OCI-LY7 (cell line): ENCODE results near the gene PCDHA10. TPM values are rescaled to one million over a fixed set of nuclear protein-coding genes. Genes with fewer than 3 reads are reported as not detected.
"Not testable (repeated sequence)": the region's sequence is repeated elsewhere in the genome, so short reads cannot be mapped to it uniquely, and the experiment has no call there.

Experiments
- BruUV-seq: library from RNA; stranded (reverse); fragments of 400-500 nt; replicated peaks from 2 replicates; lab custom pipeline; 2021; lab: Mats Ljungman, UMichigan
- CTCF ChIA-PET: fragments of 300-600 bp; sonication (Branson Sonifier 250); formaldehyde crosslinking; loops from one replicate; lab custom pipeline; 2022; ENCODE audit warnings: antibody characterized with exemption; ENCODE audit not compliant: unreplicated experiment; lab: Charles Lee
- POLR2A ChIA-PET: fragments of 300-600 bp; sonication (Branson Sonifier 250); formaldehyde crosslinking; loops from one replicate; lab custom pipeline; 2022; ENCODE audit warnings: antibody characterized with exemption; lab: Charles Lee
- DNase-seq: peaks from one replicate; pipeline ENCODE4 v3.0.0-alpha.2; 2015; ENCODE audit warnings: low spot score
- H2AFZ ChIP-seq: fragments of 200-600 bp; sonication (generic), shearing (Covaris generic); 2 replicates; pipeline ENCODE4 v1.6.1; 2014; ENCODE audit warnings: mild to moderate bottlenecking, antibody characterized with exemption, low read length, moderate library complexity
- H3K27ac ChIP-seq: fragments of 200-600 bp; sonication (generic); 2 replicates; pipeline ENCODE4 v1.5.1; 2014; ENCODE audit warnings: mixed run types, low read depth, mild to moderate bottlenecking, moderate library complexity, low read length, inconsistent platforms; ENCODE audit not compliant: poor library complexity, severe bottlenecking
- H3K36me3 ChIP-seq: fragments of 200-600 bp; sonication (generic); 2 replicates; pipeline ENCODE4 v1.6.1; 2014; ENCODE audit warnings: mild to moderate bottlenecking, antibody characterized with exemption, low read length, moderate library complexity, mixed read lengths; ENCODE audit not compliant: insufficient read depth
- H3K4me1 ChIP-seq: fragments of 200-600 bp; sonication (generic); 2 replicates; pipeline ENCODE4 v1.5.1; 2014; ENCODE audit warnings: mild to moderate bottlenecking, low read length; ENCODE audit not compliant: insufficient read depth, poor library complexity, severe bottlenecking
- H3K4me2 ChIP-seq: fragments of 200-600 bp; sonication (generic); 2 replicates; pipeline ENCODE4 v1.6.1; 2014; ENCODE audit warnings: mild to moderate bottlenecking, low read length
- H3K4me3 ChIP-seq: fragments of 200-600 bp; sonication (generic); 2 replicates; pipeline ENCODE4 v1.5.1; 2014; ENCODE audit warnings: mild to moderate bottlenecking, low read depth, low read length; ENCODE audit not compliant: poor library complexity, severe bottlenecking
- H3K79me2 ChIP-seq: fragments of 200-600 bp; sonication (generic); 2 replicates; pipeline ENCODE4 v1.6.1; 2016; ENCODE audit warnings: low read depth, mild to moderate bottlenecking, low read length, moderate library complexity, mixed read lengths; ENCODE audit not compliant: insufficient read depth
- H3K9me2 ChIP-seq: fragments of 200-600 bp; sonication (generic); 2 replicates; pipeline ENCODE4 v1.6.1; 2016; ENCODE audit warnings: mild to moderate bottlenecking, low read length, mixed read lengths; ENCODE audit not compliant: insufficient read depth
- H3K9me3 ChIP-seq: fragments of 200-600 bp; sonication (generic); 2 replicates; pipeline ENCODE4 v1.6.1; 2014; ENCODE audit warnings: mild to moderate bottlenecking, mixed run types, low read length, mixed read lengths
- H4K20me1 ChIP-seq: fragments of 200-600 bp; sonication (generic); 2 replicates; pipeline ENCODE4 v1.6.1; 2014; ENCODE audit warnings: mild to moderate bottlenecking, antibody characterized with exemption, low read length, moderate library complexity, mixed read lengths; ENCODE audit not compliant: insufficient read depth
- CTCF ChIP-seq: fragments of 200-600 bp; sonication (generic); conservative IDR thresholded peaks from 2 replicates; pipeline ENCODE4 v1.5.1; 2014; ENCODE audit warnings: mild to moderate bottlenecking, antibody characterized with exemption, low read length, moderate library complexity, mixed read lengths
- EZH2phosphoT487 ChIP-seq: fragments of 200-600 bp; sonication (generic); IDR thresholded peaks from 2 replicates; pipeline ENCODE4 v1.6.1; 2018; ENCODE audit warnings: low read depth, borderline replicate concordance, mild to moderate bottlenecking, mixed run types, antibody characterized with exemption, low read length, moderate library complexity, mixed read lengths
- intact Hi-C: fragments of 100-400 bp; cut with micrococcal nuclease; formaldehyde crosslinking; loops from one replicate; pipeline ENCODE4 v1.10.0; 2022; ENCODE audit not compliant: unreplicated experiment
- total RNA-seq, 2 experiments: library from RNA; depleted of rRNA in 1 of 2; stranded (reverse); fragments of >200 nt in 1 of 2; shearing (Covaris generic) in 1 of 2; gene quantifications; 2 replicates each; pipeline ENCODE4 v1.2.3, GENCODE V29; 2014 to 2022

PCDHA10 gene
- total RNA-seq, 2 experiments from 2014 or later = not detected

GRCh38 chr5:140870221-140871201 is 14.8 kb downstream of the PCDHA10 start:
- no peak for DNase-seq
- intact Hi-C loops = no loop called here
- BruUV-seq = no TSS peak
- Histone ChIP-seq H3K36me3 (no peaks in the 10 kb centered on the region), H3K9me2 (no peaks in the 10 kb centered on the region), H3K4me3 (no peak overlapping the region), H3K79me2 (no peaks in the 10 kb centered on the region), H3K9me3 (no peaks in the 10 kb centered on the region), H2AFZ (no peak overlapping the region), H3K4me1 (no peaks in the 10 kb centered on the region), H3K4me2 (no peak overlapping the region), H4K20me1 (no peaks in the 10 kb centered on the region), H3K27ac (no peak overlapping the region)
- CTCF ChIA-PET = no interaction called here
- no peak for TF ChIP-seq EZH2phosphoT487
- no peak for TF ChIP-seq CTCF
- POLR2A ChIA-PET = no interaction called here

GRCh38 chr5:140875085-140876065 is 19.7 kb downstream of the PCDHA10 start, which contains the start of gene PCDHA12:
PCDHA12 (plus strand) TSS chr5:140875308; CDS start chr5:140875473, 165 bp downstream.
- Histone ChIP-seq H4K20me1 (no peaks in the 10 kb centered on the region), H3K79me2 (no peaks in the 10 kb centered on the region), H3K4me1 (no peaks in the 10 kb centered on the region), H3K27ac (no peak within 1 kb of the TSS), H3K9me2 (no peaks in the 10 kb centered on the region), H3K4me3 (no peak within 1 kb of the TSS), H3K36me3 (no peaks in the 10 kb centered on the region), H3K4me2 (no peak within 1 kb of the TSS), H2AFZ (no peak within 1 kb of the TSS), H3K9me3 (no peaks in the 10 kb centered on the region)
- intact Hi-C loops = no loop called here
- ChIA-PET CTCF (no interaction called here), POLR2A (no interaction called here)
- DNase-seq = no peak
- BruUV-seq = no TSS peak
- peak; percentile 50 for TF ChIP-seq CTCF
- no peak for TF ChIP-seq EZH2phosphoT487

DNA sequence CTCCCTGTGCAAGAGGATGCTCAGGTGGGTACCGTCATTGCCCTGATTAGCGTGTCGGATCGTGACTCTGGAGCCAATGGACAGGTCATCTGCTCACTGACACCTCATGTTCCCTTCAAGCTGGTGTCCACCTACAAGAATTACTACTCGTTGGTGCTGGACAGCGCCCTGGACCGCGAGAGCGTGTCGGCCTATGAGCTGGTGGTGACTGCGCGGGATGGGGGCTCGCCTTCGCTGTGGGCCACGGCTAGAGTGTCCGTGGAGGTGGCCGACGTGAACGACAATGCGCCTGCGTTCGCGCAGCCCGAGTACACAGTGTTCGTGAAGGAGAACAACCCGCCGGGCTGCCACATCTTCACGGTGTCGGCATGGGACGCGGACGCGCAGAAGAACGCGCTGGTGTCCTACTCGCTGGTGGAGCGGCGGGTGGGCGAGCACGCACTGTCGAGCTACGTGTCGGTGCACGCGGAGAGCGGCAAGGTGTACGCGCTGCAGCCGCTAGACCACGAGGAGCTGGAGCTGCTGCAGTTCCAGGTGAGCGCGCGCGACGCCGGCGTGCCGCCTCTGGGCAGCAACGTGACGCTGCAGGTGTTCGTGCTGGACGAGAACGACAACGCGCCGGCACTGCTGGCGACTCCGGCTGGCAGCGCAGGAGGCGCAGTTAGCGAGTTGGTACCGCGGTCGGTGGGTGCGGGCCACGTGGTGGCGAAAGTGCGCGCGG is 21.0 kb downstream of the PCDHA10 start:
- H4K20me1 ChIP-seq, CTCF ChIA-PET, BruUV-seq, H2AFZ ChIP-seq, H3K36me3 ChIP-seq, POLR2A ChIA-PET, H3K4me2 ChIP-seq, intact Hi-C loops, H3K4me1 ChIP-seq, H3K9me2 ChIP-seq, H3K4me3 ChIP-seq, DNase-seq, H3K9me3 ChIP-seq, H3K27ac ChIP-seq, H3K79me2 ChIP-seq: not testable (repeated sequence)
